D721Med (cell line): Measurements from ENCODE around the gene LPXN.

Experiments used
- DNase-seq: peaks from one replicate; pipeline ENCODE4 v3.0.0; 2011; ENCODE audit warnings: low spot score; ENCODE audit not compliant: insufficient read length
- FAIRE-seq: peaks from 2 replicates; lab custom pipeline; 2011; peaks lifted over from hg19 to GRCh38; lab: Jason Lieb, UNC
- CTCF ChIP-seq: IDR thresholded peaks from 2 replicates; pipeline ENCODE4 v1.5.1; 2012; ENCODE audit warnings: mild to moderate bottlenecking, control low read depth; ENCODE audit not compliant: insufficient read depth; ENCODE audit errors: missing control alignments

LPXN gene

GRCh38 chr11:58615559-58615958 lies 39.9 kb upstream of the LPXN start:
- DNase-seq (no peak), FAIRE-seq (no peak)
- no peak for TF ChIP-seq CTCF

- no peak for DNase-seq
- TF ChIP-seq CTCF, result no peak
- no peak for FAIRE-seq
Measured at GRCh38 chr11:58613228-58613627, 37.6 kb upstream of the LPXN start.

- no peak for TF ChIP-seq CTCF
- FAIRE-seq (no peak), DNase-seq (no peak)
Measured at GRCh38 chr11:58609723-58610122, 34.1 kb upstream of the LPXN start.

- TF ChIP-seq CTCF, result no peak
- FAIRE-seq (no peak), DNase-seq (no peak)
Measured at GRCh38 chr11:58608331-58608730, 32.7 kb upstream of the LPXN start.

- DNase-seq (no peak), FAIRE-seq (no peak)
- TF ChIP-seq CTCF, result no peak
Measured at GRCh38 chr11:58606930-58607714, 31.5 kb upstream of the LPXN start.

GRCh38 chr11:58600510-58600909 lies 24.9 kb upstream of the LPXN start:
- FAIRE-seq (no peak), DNase-seq (no peak)
- no peak for TF ChIP-seq CTCF

- DNase-seq (no peak), FAIRE-seq (no peak)
- no peak for TF ChIP-seq CTCF
Measured at GRCh38 chr11:58597486-58598144, 22.0 kb upstream of the LPXN start.
